ENCODE measurements around the gene MYO16. TPM values are rescaled to one million over a fixed set of nuclear protein-coding genes. Genes with fewer than 3 reads are reported as not detected.

The MYO16 gene
- total RNA-seq, 3 donors from 2014 or later: 0.15 to 0.48 (median 0.33) TPM

- intact Hi-C loops (cut with DNase I; ENCODE audit: low total_unique reads): no loop called here
- no peaks in the 10 kb centered on the region for H3K36me3 ChIP-seq
- H3K4me3 ChIP-seq: no peak overlapping the region
- no peak overlapping the region for H3K27ac ChIP-seq
- H3K27me3 ChIP-seq: no peaks in the 10 kb centered on the region
- DNase-seq (ENCODE audit: low spot score in 2 of 2): no peak
- no peaks in the 10 kb centered on the region for H3K9me3 ChIP-seq
- TF ChIP-seq POLR2AphosphoS5 (IDR thresholded peaks at IDR 0.05) (no peak), POLR2A (IDR thresholded peaks at IDR 0.05) (no peak), CTCF (IDR thresholded peaks at IDR 0.05) (no peak)
- no peaks in the 10 kb centered on the region for H3K4me1 ChIP-seq
Measured at GRCh38 chr13:109157275-109157674, 527.9 kb downstream of the MYO16 start.

- intact Hi-C loops (cut with DNase I; ENCODE audit: low total_unique reads): no loop called here
- no peaks in the 10 kb centered on the region for H3K27me3 ChIP-seq
- H3K4me3 ChIP-seq: no peak overlapping the region
- no peak for DNase-seq (ENCODE audit: low spot score in 2 of 2)
- TF ChIP-seq POLR2AphosphoS5 (IDR thresholded peaks at IDR 0.05) (no peak), POLR2A (IDR thresholded peaks at IDR 0.05) (no peak), CTCF (IDR thresholded peaks at IDR 0.05) (no peak)
- no peaks in the 10 kb centered on the region for H3K36me3 ChIP-seq
- H3K27ac ChIP-seq: no peak overlapping the region
- H3K9me3 ChIP-seq: no peaks in the 10 kb centered on the region
- H3K4me1 ChIP-seq: no peaks in the 10 kb centered on the region
Measured at GRCh38 chr13:109158383-109158782, 529.0 kb downstream of the MYO16 start.

GRCh38 chr13:109159650-109160309 lies 530.4 kb downstream of the MYO16 start:
- DNase-seq (ENCODE audit: low spot score in 2 of 2): no peak
- no peaks in the 10 kb centered on the region for H3K9me3 ChIP-seq
- H3K36me3 ChIP-seq: no peaks in the 10 kb centered on the region
- H3K4me3 ChIP-seq: no peak overlapping the region
- no peaks in the 10 kb centered on the region for H3K27me3 ChIP-seq
- TF ChIP-seq POLR2A (IDR thresholded peaks at IDR 0.05): no peak
- TF ChIP-seq POLR2AphosphoS5 (IDR thresholded peaks at IDR 0.05): no peak
- TF ChIP-seq CTCF (IDR thresholded peaks at IDR 0.05): no peak
- intact Hi-C loops (cut with DNase I; ENCODE audit: low total_unique reads): no loop called here
- no peak overlapping the region for H3K27ac ChIP-seq
- no peaks in the 10 kb centered on the region for H3K4me1 ChIP-seq

GRCh38 chr13:109160357-109160756 lies 530.9 kb downstream of the MYO16 start:
- TF ChIP-seq POLR2A (IDR thresholded peaks at IDR 0.05) (no peak), POLR2AphosphoS5 (IDR thresholded peaks at IDR 0.05) (no peak), CTCF (IDR thresholded peaks at IDR 0.05) (no peak)
- no peaks in the 10 kb centered on the region for H3K36me3 ChIP-seq
- no peaks in the 10 kb centered on the region for H3K4me1 ChIP-seq
- no peaks in the 10 kb centered on the region for H3K9me3 ChIP-seq
- H3K4me3 ChIP-seq: no peak overlapping the region
- H3K27me3 ChIP-seq: no peaks in the 10 kb centered on the region
- DNase-seq (ENCODE audit: low spot score in 2 of 2): no peak
- intact Hi-C loops (cut with DNase I; ENCODE audit: low total_unique reads): no loop called here
- no peak overlapping the region for H3K27ac ChIP-seq

- TF ChIP-seq POLR2A (IDR thresholded peaks at IDR 0.05) (no peak), CTCF (IDR thresholded peaks at IDR 0.05) (no peak), POLR2AphosphoS5 (IDR thresholded peaks at IDR 0.05) (no peak)
- Histone ChIP-seq H3K9me3 (no peaks in the 10 kb centered on the region), H3K4me3 (no peak overlapping the region), H3K27ac (no peak overlapping the region), H3K36me3 (no peaks in the 10 kb centered on the region), H3K27me3 (no peaks in the 10 kb centered on the region), H3K4me1 (no peaks in the 10 kb centered on the region)
- DNase-seq (ENCODE audit: low spot score in 2 of 2): no peak
- intact Hi-C loops (cut with DNase I; ENCODE audit: low total_unique reads): no loop called here
Measured at GRCh38 chr13:109160887-109161669, 531.7 kb downstream of the MYO16 start.

Measured in breast epithelium (tissue), 4 donors.